Fibroblast of peridontal ligament (primary cell): Measurements from ENCODE around the gene ELAVL1.

Experiments used
- DNase-seq: peaks from one replicate; pipeline ENCODE4 v3.0.0-alpha.2; 2010; ENCODE audit errors: extremely low read depth

The ELAVL1 gene

DNA sequence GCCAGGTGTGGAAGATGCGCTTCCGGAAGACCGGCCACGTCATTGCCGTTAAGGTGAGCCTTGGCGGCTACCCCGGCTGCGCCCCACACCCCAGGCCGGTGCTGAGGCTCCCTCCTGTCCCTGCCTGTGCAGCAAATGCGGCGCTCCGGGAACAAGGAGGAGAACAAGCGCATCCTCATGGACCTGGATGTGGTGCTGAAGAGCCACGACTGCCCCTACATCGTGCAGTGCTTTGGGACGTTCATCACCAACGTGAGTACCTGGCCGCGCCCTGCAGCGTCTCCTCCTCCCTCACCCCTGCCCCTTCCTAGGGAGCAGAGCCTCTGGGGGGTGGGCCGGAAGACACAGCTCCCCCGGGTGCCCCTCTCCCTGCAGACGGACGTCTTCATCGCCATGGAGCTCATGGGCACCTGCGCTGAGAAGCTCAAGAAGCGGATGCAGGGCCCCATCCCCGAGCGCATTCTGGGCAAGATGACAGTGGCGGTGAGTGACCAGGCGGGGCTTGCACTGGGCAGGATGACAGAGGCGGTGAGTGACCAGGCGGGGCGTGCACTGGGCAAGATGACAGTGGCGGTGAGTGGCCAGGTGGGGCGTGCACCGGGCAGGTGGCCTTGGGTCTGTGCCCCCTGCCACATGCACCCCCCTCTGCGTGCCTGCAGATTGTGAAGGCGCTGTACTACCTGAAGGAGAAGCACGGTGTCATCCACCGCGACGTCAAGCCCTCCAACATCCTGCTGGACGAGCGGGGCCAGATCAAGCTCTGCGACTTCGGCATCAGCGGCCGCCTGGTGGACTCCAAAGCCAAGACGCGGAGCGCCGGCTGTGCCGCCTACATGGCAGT, 94.9 kb downstream of the ELAVL1 start:
- DNase-seq, result no peak

DNA sequence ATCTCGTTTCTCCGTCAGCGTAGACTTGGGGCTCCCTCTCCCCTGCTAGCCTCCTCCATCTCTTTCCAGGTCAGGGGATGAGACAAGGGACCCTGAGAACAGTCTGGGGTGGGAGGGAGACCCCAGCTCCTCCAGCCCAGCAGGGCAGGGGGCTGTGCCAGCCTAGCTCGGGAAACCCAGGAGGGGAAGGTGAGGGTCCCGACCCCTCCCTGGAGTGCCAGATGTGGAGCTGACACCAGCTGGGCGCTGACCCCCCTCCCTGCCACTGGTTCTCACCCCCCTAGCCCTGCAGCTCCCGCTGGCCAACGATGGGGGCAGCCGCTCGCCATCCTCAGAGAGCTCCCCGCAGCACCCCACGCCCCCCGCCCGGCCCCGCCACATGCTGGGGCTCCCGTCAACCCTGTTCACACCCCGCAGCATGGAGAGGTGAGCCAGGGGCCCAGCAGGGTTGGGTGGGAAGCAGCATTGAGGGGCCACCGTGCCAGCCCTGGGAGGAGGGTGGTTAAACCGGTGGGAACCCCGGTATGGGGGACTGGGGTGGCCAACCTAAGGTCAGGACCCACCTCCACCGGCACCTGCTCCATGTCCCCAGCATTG, 95.9 kb downstream of the ELAVL1 start:
- DNase-seq, result no peak

DNA sequence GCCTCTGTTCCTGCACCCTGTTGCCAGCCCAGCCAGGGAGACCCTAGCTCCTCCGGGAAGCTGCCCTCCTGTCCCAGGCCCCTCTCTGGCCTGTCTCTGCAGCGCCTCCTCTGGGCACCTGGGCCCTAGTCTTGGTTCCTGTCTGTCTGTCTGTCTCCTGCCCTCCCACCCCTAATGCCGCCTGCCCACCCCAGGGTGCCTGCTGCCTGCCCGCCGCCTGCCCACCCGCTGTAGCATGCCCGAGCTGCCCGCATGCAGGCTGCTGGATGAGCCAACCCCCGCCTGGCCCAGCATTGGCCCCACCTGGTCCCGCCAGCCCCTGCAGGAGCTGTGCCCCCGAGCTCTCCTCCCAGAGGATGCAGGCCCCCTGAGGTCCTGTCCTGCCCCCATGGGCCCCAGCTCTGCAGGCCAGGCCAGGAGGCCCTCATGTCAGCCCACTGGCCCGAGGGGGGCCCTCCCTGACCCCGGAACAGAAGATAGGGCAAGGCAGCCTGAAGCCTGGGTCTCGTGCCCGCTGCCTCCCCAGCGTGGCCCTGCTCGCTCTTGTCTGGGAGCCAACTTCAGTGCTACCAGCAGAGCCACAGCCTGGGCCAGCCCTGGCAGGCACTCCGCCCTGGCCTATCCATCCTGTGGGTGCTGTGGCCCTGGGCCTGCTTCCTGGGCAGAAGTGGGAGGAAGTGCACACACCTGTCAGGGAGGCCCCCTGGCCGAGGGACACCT, 96.5 kb downstream of the ELAVL1 start:
- DNase-seq, result no peak
